GM18499 (cell line): Measurements from ENCODE around the gene NDUFAF4.

ENCODE experiments used
- ATAC-seq: cut with Tn5 transposase; IDR thresholded peaks from one replicate; pipeline ENCODE4 v1.9.1; 2021; ENCODE audit warnings: moderate number of reproducible peaks; ENCODE audit not compliant: insufficient read depth, unreplicated experiment

NDUFAF4 gene

GRCh38 chr6:96899451-96899998 is 1.8 kb upstream of the NDUFAF4 start:
- no peak for ATAC-seq

- ATAC-seq = no peak
Observed at GRCh38 chr6:96899019-96899418, 1.3 kb upstream of the NDUFAF4 start.

GRCh38 chr6:96898241-96898851 is 655 bp upstream of the NDUFAF4 start:
- ATAC-seq = no peak

DNA sequence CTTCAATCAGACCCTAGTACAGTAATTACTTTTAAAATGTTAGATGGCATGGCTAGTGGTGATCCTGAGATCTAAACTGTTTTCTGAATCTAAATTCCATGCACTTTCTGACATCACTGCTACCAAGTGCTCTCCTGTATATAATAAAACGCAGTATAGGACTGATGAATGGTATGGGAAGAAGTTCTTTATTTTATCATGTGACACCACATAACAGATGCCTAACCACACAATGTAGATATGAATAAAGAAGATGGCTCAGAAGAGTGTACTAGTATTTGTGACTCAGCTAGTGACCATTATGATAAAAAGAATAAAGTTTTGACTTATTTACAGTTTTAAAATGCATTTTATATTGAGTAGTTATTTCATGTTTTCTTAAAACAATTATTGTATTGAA is 8.5 kb downstream of the NDUFAF4 start:
- no peak for ATAC-seq

DNA sequence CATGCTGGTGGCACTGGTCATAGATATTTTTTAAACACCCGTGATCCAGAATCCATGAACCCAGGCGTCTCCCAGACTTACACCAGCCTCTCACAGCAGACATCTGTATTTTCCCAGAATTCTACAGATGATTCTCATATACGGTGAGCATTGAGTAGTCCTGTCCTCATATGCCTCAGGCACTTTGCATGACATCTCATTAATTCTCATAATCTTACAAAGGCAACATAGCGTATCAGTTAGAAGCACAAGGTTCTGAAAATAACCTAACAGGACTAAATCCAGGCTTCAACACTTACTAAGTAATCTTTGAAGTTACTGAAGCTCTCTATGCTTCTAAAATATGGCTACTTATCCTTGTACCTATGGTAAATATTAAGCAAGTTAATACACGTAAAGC is 8.9 kb downstream of the NDUFAF4 start:
- ATAC-seq = no peak

- no peak for ATAC-seq
Observed at GRCh38 chr6:96886519-96886918, 11.2 kb downstream of the NDUFAF4 start.

DNA sequence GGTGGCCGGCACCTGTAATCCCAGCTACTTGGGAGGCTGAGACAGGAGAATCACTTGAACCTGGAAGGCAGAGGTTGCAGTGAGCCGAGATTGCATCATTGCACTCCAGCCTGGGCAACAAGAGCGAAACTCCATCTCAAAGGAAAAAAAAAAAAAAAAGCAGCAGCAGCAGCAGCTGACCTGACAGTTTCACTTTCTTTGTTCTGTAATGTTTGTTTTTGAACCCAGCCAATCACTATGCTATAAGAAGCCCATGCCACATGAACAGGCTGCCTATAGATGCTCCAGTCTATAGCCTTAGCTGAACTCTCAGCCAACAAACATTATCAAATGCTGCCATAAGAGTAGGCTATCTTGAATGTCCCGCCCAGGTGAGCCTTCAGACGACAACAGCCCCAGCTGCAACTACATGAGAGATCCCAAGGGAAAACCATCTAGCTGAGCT is 12.5 kb downstream of the NDUFAF4 start:
- peak; percentile 90 for ATAC-seq

GRCh38 chr6:96878143-96878542 is 19.5 kb downstream of the NDUFAF4 start:
- no peak for ATAC-seq

DNA sequence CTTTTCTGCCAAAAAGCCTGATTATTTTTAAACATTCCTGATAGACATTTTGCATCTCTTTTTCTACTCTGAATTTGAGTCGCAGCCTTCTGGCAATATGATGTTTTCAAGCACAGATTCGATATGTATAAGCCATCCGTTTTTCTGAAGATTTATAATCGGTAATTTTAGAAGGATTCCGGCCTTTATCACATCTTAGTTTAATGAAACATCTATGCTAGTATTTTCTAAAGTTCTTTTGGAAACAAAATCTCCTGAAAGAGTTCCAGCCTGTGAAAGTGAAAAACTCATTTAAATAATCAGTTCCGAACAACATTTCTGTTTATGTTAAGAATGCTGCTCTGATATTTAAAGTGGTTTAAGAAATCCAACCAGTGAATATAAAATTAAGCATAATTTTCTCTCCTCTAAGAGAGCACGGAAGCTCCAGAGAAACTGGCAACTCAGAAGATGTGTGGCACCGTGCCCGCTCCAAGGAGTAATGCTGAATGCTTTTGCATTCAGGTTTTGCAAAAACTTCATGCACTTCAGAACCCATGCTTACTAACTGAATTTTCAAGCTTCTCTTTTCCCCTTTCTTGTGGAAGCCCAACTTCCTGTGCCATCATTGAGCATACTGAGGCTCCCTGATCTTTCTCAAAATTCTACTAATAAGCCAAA is 20.7 kb downstream of the NDUFAF4 start:
- no peak for ATAC-seq

GRCh38 chr6:96872976-96873375 is 24.7 kb downstream of the NDUFAF4 start:
- no peak for ATAC-seq

DNA sequence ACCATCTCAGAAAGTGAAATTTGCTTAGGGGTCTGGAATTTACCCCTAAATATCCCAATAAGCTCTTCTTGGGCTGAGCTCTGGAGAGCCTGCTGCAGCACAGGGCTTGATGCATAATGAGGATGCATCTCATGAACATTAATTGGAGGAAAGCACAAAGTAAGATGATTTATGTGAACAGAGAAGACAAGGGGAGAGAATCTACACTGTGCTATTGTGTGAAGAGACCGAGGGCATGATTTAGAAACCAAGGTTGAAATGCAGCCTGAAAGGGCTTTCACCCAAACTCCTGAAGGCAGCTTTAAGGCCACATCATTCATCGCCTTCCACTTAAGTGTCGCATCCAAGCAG is 32.7 kb downstream of the NDUFAF4 start:
- no peak for ATAC-seq

GRCh38 chr6:96864216-96865054 is 33.3 kb downstream of the NDUFAF4 start:
- ATAC-seq = no peak

DNA sequence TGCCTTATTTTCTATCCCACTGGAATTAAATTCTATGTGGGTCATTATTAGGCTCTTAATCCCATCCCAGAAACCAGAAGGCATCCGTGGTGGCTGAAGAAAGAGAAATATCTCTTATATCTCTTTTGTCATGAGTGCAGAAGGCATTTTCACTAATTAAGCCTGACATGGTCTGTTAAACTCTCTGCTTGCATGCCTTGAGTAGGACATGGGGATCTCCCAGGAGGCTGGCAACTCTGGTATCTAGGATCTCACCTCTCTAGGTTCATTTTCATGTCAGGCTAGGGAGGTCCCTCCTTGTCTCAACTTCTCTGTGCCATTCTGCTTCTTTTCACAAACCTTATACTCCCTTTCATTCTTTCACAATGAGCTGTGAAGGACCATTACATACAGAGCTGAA is 35.1 kb downstream of the NDUFAF4 start:
- ATAC-seq = no peak

DNA sequence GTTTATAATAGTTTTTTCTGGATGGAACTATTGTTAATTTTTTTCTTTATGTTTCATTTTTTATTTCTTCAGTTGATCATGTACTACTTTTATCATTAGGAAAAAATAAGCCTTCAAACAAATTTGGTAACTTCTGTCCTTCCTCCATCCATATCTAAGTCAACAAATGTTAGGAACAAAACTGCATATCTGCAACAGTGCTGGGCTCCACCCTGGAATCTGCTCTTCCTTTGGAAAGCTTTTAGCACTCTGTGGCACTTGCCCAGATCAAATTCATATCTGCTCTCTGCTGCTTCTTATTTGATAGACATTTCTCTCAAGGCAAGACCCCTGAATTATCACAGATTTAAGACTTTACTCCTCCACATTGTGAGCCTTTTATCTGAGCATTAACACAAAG is 36.1 kb downstream of the NDUFAF4 start:
- ATAC-seq = no peak

- no peak for ATAC-seq
Observed at GRCh38 chr6:96856856-96857255, 40.8 kb downstream of the NDUFAF4 start.

DNA sequence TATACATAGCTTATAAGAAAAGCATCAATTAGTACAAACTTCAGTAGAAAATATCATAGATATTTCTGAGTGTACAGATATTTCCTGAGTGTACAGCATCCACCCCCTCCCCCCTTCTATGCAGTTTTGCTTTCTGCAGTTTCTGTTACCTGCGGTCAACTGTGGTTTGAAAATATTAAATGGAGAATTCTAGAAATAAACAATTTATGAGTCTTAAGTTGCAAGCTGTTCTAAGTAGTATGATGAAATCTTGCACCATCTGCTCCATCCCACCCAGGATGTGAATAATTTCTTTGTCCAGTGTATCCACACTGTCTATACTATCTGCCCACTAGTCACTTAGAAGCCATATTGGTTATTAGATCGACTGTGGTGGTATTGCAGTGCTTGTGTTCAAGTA is 44.6 kb downstream of the NDUFAF4 start:
- no peak for ATAC-seq

GRCh38 chr6:96852605-96853004 is 45.1 kb downstream of the NDUFAF4 start:
- no peak for ATAC-seq

DNA sequence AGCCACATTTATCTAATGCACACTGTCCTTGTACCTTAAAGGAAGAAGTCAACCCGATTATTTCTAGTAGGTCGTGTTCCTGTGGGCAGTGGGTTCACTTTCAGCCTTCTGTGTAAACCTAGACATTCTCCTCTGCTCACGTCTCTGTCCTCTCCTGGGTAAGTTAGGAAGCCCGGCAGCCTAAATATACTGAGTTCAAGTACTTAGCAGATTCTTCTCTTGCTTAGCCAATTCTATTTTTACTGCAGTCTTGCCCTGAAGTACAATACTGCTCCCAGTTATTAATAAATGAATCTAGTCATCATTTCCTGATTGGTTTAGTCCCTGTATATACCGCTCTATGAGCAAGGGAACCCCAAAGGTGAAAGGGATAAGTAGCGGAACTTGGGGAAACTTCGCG is 45.8 kb downstream of the NDUFAF4 start:
- no peak for ATAC-seq

DNA sequence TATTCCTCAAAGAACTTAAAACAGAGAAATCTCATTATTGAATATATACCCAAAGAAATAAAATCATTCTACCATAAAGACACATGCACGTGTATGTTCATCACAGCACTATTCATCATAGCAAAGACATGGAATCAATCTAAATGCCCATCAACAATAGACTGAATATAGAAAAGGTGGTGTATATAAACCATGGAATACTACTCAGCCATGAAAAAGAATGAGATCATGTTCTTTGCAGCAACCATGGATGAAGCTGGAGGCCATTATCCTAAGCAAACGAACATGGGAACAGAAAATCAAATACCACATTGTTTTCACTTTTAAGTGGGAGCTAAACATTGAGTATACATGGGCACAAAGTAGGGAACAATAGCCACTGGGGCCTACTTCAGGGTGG is 48.1 kb downstream of the NDUFAF4 start:
- ATAC-seq = no peak

GRCh38 chr6:96844530-96844929 is 53.2 kb downstream of the NDUFAF4 start:
- ATAC-seq = no peak

DNA sequence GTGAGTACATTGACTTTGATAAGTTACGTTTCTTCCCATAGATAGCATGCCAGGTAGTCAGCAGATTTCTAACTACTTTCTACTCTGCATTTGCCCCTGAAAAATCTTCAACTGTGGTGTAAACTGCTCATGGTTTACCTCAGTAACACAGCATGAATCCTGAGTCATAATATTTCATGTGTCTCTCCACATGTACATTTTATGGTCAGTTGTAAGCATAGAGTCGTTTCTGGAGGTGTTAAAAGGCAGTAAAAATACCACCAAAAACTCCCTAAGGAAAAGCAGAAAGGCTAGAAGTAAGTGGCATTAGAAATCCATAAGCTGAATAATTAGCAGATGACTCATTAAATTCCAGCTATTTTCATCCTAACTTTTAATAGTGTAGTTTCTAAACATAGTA is 56.3 kb downstream of the NDUFAF4 start:
- ATAC-seq = no peak
